Stimulated activated CD8-positive, alpha-beta memory T cell treated with anti-CD3 and anti-CD28 coated beads, Interleukin-2, amount 100 ng/mL, for 1 hour (primary cell): ENCODE results near the gene KCP.

Experiments used
- DNase-seq, 2 donors: peaks; one replicate each; pipeline ENCODE4 v3.0.0-alpha.2; 2020; ENCODE audit warnings: low read depth in 2 of 2

The KCP gene

GRCh38 chr7:128841171-128841690 lies 69.3 kb downstream of the KCP start:
- DNase-seq = no peak

- DNase-seq = no peak
These were observed 70.0 kb downstream of the KCP start for GRCh38 chr7:128840326-128841170.

GRCh38 chr7:128839751-128840177 lies 70.7 kb downstream of the KCP start:
- no peak for DNase-seq

GRCh38 chr7:128838981-128839731 lies 71.4 kb downstream of the KCP start:
- DNase-seq = no peak

GRCh38 chr7:128838109-128838779 lies 72.3 kb downstream of the KCP start:
- DNase-seq = no peak

- DNase-seq = no peak
These were observed 73.0 kb downstream of the KCP start for GRCh38 chr7:128837521-128837921.

GRCh38 chr7:128836729-128837348 lies 73.7 kb downstream of the KCP start:
- no peak for DNase-seq

- no peak for DNase-seq
These were observed 74.5 kb downstream of the KCP start for GRCh38 chr7:128835790-128836641.

GRCh38 chr7:128835231-128835751 lies 75.2 kb downstream of the KCP start:
- no peak for DNase-seq

GRCh38 chr7:128833946-128834325 lies 76.6 kb downstream of the KCP start:
- DNase-seq = no peak

GRCh38 chr7:128833148-128833945 lies 77.2 kb downstream of the KCP start:
- DNase-seq = no peak

- no peak for DNase-seq
These were observed 77.7 kb downstream of the KCP start for GRCh38 chr7:128832880-128833147.

- DNase-seq = no peak
These were observed 78.3 kb downstream of the KCP start for GRCh38 chr7:128831994-128832879.

GRCh38 chr7:128831178-128831993 lies 79.1 kb downstream of the KCP start:
- DNase-seq = no peak

- no peak for DNase-seq
These were observed 80.0 kb downstream of the KCP start, which contains the start of gene FLNC for GRCh38 chr7:128830231-128831177. Gene FLNC (plus strand): TSS chr7:128830406. CDS start chr7:128830638, 232 bp downstream.

GRCh38 chr7:128829391-128830166 lies 80.9 kb downstream of the KCP start:
- no peak for DNase-seq
